Measurements from ENCODE around the gene ACOX3.
"Not testable (repeated sequence)": the region's sequence is repeated elsewhere in the genome, so short reads cannot be mapped to it uniquely, and the experiment has no call there.

ACOX3 gene

GRCh38 chr4:8386731-8387130 lies 53.8 kb downstream of the ACOX3 start:
- no peak for DNase-seq (ENCODE audit: low read depth)

- DNase-seq (ENCODE audit: low read depth) = not testable (repeated sequence)
These were observed 54.4 kb downstream of the ACOX3 start for GRCh38 chr4:8386131-8386530.

GRCh38 chr4:8385611-8386010 lies 54.9 kb downstream of the ACOX3 start:
- DNase-seq (ENCODE audit: low read depth) = no peak

- no peak for DNase-seq (ENCODE audit: low read depth)
These were observed 55.4 kb downstream of the ACOX3 start for GRCh38 chr4:8385106-8385505.

GRCh38 chr4:8384397-8385060 lies 56.0 kb downstream of the ACOX3 start:
- DNase-seq (ENCODE audit: low read depth) = no peak

- DNase-seq (ENCODE audit: low read depth) = no peak
These were observed 56.9 kb downstream of the ACOX3 start for GRCh38 chr4:8383451-8384160.

- no peak for DNase-seq (ENCODE audit: low read depth)
These were observed 57.5 kb downstream of the ACOX3 start for GRCh38 chr4:8383016-8383415.

GRCh38 chr4:8381814-8382581 lies 58.5 kb downstream of the ACOX3 start:
- DNase-seq (ENCODE audit: low read depth) = no peak

GRCh38 chr4:8380511-8381415 lies 59.8 kb downstream of the ACOX3 start:
- no peak for DNase-seq (ENCODE audit: low read depth)

GRCh38 chr4:8379771-8380170 lies 60.8 kb downstream of the ACOX3 start:
- DNase-seq (ENCODE audit: low read depth) = no peak

- no peak for DNase-seq (ENCODE audit: low read depth)
These were observed 61.2 kb downstream of the ACOX3 start for GRCh38 chr4:8379281-8379680.

GRCh38 chr4:8378776-8379175 lies 61.7 kb downstream of the ACOX3 start:
- no peak for DNase-seq (ENCODE audit: low read depth)

GRCh38 chr4:8378101-8378724 lies 62.3 kb downstream of the ACOX3 start:
- DNase-seq (ENCODE audit: low read depth) = no peak

- no peak for DNase-seq (ENCODE audit: low read depth)
These were observed 63.1 kb downstream of the ACOX3 start for GRCh38 chr4:8377103-8378075.

GRCh38 chr4:8376361-8377102 lies 64.0 kb downstream of the ACOX3 start:
- no peak for DNase-seq (ENCODE audit: low read depth)

GRCh38 chr4:8374851-8375649 lies 65.5 kb downstream of the ACOX3 start:
- no peak for DNase-seq (ENCODE audit: low read depth)

- DNase-seq (ENCODE audit: low read depth) = no peak
These were observed 66.5 kb downstream of the ACOX3 start for GRCh38 chr4:8373973-8374545.

- no peak for DNase-seq (ENCODE audit: low read depth)
These were observed 67.1 kb downstream of the ACOX3 start for GRCh38 chr4:8373270-8373972.
